LNCaP clone FGC (cell line): ENCODE results near the gene BTRC.
"Not testable (repeated sequence)": the region's sequence is repeated elsewhere in the genome, so short reads cannot be mapped to it uniquely, and the experiment has no call there.

Source experiments
- DNase-seq: peaks from one replicate; pipeline ENCODE4 v3.0.0-alpha.2; 2011; ENCODE audit warnings: low read depth
- H3K4me3 ChIP-seq: 2 replicates; pipeline ENCODE4 v1.5.1; 2011; ENCODE audit warnings: mild to moderate bottlenecking, low read depth, low read length, control low read depth
- TF ChIP-seq, protein P1 (sequence below): IDR thresholded peaks from 2 replicates; pipeline ENCODE4 v1.5.1; 2012; ENCODE audit warnings: mild to moderate bottlenecking; ENCODE audit not compliant: control insufficient read depth, insufficient read depth; ENCODE audit errors: extremely low read depth

The BTRC gene

GRCh38 chr10:101330631-101331225 is 23.2 kb upstream of the BTRC start:
- DNase-seq: no peak
- H3K4me3 ChIP-seq: no peak overlapping the region
- TF ChIP-seq, protein P1, sequence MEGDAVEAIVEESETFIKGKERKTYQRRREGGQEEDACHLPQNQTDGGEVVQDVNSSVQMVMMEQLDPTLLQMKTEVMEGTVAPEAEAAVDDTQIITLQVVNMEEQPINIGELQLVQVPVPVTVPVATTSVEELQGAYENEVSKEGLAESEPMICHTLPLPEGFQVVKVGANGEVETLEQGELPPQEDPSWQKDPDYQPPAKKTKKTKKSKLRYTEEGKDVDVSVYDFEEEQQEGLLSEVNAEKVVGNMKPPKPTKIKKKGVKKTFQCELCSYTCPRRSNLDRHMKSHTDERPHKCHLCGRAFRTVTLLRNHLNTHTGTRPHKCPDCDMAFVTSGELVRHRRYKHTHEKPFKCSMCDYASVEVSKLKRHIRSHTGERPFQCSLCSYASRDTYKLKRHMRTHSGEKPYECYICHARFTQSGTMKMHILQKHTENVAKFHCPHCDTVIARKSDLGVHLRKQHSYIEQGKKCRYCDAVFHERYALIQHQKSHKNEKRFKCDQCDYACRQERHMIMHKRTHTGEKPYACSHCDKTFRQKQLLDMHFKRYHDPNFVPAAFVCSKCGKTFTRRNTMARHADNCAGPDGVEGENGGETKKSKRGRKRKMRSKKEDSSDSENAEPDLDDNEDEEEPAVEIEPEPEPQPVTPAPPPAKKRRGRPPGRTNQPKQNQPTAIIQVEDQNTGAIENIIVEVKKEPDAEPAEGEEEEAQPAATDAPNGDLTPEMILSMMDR: no peak

DNA sequence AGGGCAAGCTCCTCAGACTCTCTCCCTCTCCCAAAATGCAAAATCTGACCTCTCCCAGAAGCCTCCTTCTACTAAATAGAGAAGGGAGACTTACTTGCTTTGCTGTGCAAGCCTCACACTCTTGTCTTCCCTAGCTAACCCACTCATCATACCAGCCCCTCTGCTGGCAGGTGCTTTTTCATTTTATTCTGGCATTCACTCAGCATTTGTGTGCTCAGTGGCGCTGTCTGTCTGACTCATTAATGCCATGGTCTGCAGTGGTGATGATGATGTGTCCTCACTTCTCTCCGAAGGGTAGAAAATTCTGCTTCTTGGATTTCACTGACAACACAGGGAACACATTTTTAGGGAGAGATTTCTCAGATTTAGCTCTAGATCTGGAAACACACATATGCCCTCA is 22.0 kb upstream of the BTRC start:
- DNase-seq: no peak
- no peak overlapping the region for H3K4me3 ChIP-seq
- TF ChIP-seq, protein P1: no peak

DNA sequence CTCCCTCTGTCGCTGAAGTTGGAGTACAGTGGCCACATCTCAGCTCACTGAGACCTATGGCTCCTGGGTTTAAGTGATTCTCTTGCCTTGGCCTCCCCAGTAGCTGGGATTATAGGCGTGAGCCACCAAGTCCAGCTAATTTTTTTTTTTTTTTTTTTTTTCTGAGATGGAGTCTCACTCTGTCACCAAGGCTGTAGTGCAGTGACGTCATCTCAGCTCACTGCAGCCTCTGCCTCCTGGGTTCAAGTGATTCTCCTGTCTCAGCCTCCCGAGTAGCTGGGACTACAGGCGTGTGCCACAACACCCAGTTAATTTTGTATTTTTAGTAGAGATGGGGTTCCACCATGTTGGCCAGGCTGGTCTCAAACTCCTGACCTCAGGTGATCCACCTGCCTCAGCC is 19.7 kb upstream of the BTRC start:
- H3K4me3 ChIP-seq: not testable (repeated sequence)

DNA sequence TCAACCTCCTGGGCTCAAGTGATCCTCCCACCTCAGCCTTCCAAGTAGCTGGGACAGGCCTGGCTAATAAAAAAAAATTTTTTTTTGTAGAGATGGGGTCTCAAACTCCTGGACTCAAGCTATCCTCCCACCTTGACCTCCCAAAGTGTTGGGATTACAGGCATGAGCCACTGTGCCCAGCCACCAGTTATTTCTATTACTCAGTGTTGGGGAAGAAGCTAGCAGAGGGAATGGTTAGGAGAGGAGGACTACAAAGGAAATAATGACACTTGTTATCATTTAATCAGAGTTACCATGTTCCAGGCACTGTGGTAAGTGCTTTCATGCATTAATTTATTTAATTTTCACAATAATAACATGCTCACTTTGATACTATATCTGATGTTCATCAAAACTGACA is 17.6 kb upstream of the BTRC start:
- DNase-seq: no peak
- no peak overlapping the region for H3K4me3 ChIP-seq
- TF ChIP-seq, protein P1: no peak

More for the DNA sequence above, 19.7 kb upstream of the BTRC start:
- not testable (repeated sequence) for DNase-seq

DNA sequence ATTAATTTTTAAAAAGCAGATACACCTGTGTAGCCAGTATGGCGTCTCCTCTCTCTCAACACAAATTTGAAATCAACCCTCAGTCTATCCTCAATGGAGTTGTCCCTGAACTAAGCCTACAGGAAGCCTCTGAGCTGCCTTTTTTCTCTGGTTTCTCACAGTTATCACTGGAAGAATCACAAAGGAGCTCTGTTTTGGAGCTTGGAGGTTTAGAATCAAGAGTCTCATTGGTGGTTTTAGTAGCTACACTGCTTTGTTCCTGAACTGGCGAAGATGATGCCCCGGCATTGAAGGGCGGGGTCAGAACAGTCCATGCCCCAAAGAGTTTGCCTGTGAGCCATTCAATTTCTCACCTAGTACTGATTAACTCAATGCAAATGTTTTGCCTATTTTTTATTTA is 16.1 kb upstream of the BTRC start:
- no peak for DNase-seq
- H3K4me3 ChIP-seq: no peak overlapping the region
- TF ChIP-seq, protein P1: no peak

GRCh38 chr10:101341438-101341837 is 12.5 kb upstream of the BTRC start:
- DNase-seq: no peak
- no peak overlapping the region for H3K4me3 ChIP-seq
- TF ChIP-seq, protein P1: no peak

DNA sequence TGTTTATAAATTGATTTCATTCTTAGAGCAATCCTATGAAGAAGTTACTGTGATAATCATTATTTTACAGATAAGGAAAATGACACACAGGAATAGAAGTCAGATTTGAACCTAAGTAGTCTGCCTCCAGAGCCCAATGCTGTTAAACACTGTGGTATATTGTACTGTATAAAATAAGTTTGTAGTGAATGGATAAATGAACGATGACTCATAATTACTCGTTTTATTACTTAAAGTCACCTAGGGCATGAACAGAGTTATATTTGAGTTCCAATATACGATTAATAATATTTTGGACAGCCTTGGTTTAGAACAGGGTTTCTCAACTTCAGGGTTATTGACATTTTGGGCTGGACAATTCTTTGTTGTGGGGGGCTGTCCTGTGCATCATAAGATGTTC is 7.8 kb upstream of the BTRC start:
- H3K4me3 ChIP-seq: no peak overlapping the region
- TF ChIP-seq, protein P1: no peak
- DNase-seq: no peak
